Measurements from ENCODE around the gene RABGAP1L.
A peak's percentile ranks its signal among the peaks of the same experiment; 100 is the strongest.
"Not testable (repeated sequence)": the region's sequence is repeated elsewhere in the genome, so short reads cannot be mapped to it uniquely, and the experiment has no call there.

The RABGAP1L gene

GRCh38 chr1:174358786-174359453, 199.6 kb downstream of the RABGAP1L start:
- DNase-seq (ENCODE audit: low spot score), result peak; percentile 47

DNA sequence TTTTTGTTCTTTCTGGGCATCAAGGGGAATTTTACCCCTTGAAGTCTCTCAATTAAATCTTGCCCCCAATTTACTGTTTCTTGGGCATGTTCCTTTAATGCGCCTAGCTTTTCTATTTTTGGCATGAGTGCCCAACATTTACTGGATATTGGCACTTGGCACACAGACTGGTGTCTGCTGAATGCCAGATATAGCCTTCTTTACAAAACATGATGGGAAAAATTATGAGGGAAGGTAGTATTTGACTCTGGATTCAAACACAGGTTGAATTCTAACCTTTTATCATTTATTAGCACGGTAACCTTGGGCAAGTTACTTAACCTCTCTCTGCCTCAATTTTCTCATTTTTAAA, 200.1 kb downstream of the RABGAP1L start:
- DNase-seq (ENCODE audit: low spot score), result no peak

DNA sequence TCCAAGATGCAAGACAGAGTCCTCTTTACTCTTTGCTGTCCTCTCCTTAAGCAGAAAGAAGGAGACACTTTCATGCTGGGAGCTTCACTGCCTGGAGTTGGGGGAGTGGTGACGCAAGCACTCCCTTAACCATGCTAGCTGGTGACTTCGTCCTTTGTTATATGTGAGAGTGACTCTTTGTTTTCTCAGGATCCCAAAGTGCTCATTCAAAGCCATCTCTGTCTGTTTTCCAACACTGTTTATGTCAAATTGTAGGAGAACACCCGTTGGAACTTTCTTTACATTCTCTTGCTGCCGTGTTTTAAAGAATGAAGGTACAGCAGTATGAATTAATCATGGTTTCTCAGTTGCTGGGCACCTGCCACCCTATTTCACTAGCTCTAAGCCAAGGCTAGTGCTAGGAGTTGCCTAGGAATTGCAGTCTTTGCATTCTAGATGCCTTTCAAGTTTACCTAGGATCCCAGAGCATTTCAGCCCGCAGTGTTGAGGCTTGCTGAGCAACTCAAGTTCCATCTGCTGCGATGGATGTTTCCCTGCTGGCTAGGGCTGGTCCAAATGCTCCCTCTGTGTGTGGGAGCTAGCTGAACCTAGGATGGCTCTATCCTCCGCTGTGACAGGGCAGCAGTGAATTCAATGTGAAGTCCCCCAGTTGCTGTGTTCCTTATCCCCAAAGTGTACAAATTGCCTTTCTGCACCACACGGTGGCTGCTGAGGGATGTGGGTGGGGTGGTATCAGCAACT, 205.8 kb downstream of the RABGAP1L start:
- DNase-seq (ENCODE audit: low spot score), result no peak

GRCh38 chr1:174366946-174367345, 207.6 kb downstream of the RABGAP1L start:
- no peak for DNase-seq (ENCODE audit: low spot score)

GRCh38 chr1:174367892-174368291, 208.6 kb downstream of the RABGAP1L start:
- DNase-seq (ENCODE audit: low spot score), result no peak

DNA sequence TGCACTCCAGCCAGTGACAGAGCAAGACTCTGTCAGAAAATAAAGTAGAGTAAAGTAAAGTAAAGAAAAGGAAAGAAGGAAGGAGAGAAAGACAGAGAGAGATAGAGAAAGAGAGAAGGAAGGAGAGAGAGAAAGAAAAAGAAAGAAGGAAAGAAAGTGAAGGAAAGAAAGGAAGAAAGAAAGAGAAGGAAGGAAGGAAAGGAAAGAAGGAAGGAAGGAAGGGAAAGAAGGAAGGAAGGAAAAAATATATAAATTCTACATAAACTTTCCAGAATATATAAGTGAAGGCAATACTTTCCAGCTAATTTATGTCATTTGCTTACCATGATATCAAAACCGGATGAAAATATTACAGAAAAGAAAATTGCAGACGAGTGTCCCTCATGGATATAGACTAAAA, 216.7 kb downstream of the RABGAP1L start:
- no peak for DNase-seq (ENCODE audit: low spot score)

GRCh38 chr1:174391716-174392115, 232.4 kb downstream of the RABGAP1L start:
- no peak for DNase-seq (ENCODE audit: low spot score)

DNA sequence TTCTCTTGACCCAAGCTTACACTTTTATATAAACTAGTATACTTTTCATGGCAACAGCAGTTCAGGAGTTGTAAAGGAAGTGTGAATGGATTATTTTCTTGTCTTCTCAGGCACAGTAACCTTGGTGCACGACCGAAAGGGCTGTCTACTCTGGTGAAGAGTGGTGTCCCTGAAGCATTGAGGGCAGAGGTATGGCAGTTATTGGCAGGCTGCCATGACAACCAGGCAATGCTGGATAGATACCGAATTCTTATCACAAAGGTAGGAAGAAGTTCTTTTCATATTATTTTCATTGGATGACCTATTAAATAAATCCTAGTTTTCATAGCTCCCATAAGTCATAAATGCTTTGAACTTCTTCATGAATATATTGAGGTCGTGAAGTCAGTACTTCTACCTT, 234.6 kb downstream of the RABGAP1L start:
- no peak for DNase-seq (ENCODE audit: low spot score)

- DNase-seq (ENCODE audit: low spot score), result no peak
These were observed 237.9 kb downstream of the RABGAP1L start for GRCh38 chr1:174397261-174397660.

DNA sequence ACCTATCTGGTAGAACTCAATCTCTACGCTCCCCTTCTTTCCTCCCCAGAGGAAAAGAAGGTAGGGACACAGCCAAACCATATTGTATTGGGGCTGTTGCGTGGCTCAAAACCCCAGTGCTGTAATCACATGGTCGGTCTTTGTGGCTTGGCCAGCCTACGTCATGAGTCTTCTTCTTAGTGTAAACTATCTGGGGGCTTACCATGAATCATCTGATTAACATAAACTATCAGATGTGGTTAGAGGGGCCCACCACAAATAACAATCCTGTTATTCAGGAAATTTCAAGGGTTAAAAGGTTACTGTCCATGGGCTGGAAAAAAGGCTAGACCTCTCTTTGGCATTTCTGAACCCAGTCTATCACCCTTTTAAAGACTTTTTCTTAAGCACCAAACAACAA, 238.9 kb downstream of the RABGAP1L start:
- no peak for DNase-seq (ENCODE audit: low spot score)

GRCh38 chr1:174399211-174399610, 239.9 kb downstream of the RABGAP1L start:
- no peak for DNase-seq (ENCODE audit: low spot score)

- DNase-seq (ENCODE audit: low spot score), result no peak
These were observed 241.8 kb downstream of the RABGAP1L start for GRCh38 chr1:174401075-174401474.

DNA sequence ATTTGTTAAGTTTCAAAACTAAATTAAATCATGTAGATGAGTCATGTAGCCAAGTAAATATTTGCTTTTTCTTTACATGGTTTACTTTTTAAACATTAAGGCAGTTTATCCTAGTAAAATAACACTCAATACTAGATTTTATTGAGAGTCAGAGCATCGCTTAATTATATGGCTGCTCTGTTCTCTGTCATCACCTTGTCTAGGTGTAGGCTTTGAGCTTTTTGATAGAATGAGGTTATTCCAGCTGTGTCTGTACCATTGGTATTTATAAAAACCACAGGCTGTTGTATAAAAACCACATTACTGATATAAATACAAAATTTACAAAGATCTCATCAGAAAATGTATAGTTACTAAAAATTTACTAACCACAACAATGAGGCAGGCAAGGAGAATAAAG, 245.9 kb downstream of the RABGAP1L start:
- no peak for DNase-seq (ENCODE audit: low spot score)

DNA sequence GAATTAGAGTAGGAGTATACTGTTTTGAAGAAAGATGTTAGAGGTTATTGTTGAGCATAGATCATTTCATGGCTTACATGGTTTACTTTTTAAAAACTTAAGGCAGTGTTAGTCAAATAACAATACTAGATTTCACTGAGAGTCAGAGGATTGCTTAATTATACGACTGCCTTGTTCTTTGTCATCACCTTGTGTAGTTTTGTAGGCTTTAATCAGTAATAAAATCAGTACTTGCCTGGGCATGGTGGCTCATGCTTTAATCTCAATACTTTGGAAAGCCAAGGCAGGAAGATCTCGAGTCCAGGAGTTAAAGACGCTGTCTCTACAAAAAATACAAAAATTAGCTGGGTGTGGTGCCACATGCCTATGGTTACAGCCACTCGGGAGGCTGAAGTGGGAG, 247.1 kb downstream of the RABGAP1L start:
- no peak for DNase-seq (ENCODE audit: low spot score)

DNA sequence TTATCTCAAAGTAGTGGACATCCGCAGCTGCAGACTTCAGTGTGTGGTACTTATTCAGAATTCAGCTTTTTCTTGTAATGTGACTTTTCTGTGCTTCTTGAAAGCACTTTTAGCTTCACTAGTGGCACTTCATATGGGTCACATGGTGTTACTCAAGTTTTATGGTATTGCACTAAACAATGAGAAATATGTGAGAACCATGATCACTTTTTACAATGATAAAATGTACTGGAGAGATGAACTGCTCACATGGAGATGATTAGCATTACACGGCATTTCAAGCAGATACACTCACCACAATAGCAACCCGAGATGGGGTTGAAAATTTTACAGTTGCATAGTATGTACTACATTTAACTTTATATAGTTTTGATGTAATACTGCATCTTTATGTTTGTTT, 248.3 kb downstream of the RABGAP1L start:
- DNase-seq (ENCODE audit: low spot score), result no peak

- DNase-seq (ENCODE audit: low spot score), result peak; percentile 51
These were observed 248.8 kb downstream of the RABGAP1L start for GRCh38 chr1:174408146-174408545.

DNA sequence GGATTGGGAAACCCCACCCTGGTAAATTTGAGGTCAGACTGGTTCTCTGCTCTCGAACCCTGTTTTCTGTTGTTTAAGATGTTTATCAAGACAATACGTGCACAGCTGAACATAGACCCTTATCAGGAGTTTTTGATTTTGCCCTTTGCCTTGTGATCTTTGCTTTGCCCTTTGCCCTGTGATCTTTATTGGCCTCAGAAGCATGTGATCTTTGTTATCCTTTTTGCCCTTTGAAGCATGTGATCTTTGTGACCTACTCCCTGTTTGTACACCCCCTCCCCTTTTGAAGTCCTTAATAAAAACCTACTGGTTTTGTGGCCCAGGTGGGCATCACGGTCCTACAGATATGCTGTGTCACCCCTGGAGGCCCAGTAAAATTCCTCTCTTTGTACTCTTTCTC, 250.5 kb downstream of the RABGAP1L start:
- DNase-seq (ENCODE audit: low spot score), result not testable (repeated sequence)

DNA sequence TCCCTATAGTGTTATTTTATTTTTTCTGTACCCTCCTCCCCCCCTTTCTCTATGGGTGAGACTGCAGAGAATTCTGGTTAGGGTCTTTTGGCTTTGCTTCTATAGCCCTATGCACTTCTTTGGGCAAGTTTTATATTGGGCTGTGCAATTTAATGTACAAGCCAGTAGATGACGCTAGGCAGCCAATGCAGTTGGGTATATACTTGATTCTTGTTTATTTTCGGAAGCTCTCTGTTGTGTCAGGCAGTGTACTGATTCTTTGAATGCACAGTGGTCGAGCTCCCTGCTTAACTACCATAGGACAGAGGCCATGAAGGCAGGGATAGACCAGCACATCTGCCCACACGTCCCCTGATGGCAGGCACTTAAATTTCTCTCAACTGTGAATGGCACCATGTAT, 254.3 kb downstream of the RABGAP1L start:
- DNase-seq (ENCODE audit: low spot score), result no peak

- no peak for DNase-seq (ENCODE audit: low spot score)
These were observed 254.9 kb downstream of the RABGAP1L start for GRCh38 chr1:174414203-174414602.

- no peak for DNase-seq (ENCODE audit: low spot score)
These were observed 256.2 kb downstream of the RABGAP1L start for GRCh38 chr1:174415506-174415905.

- no peak for DNase-seq (ENCODE audit: low spot score)
These were observed 258.6 kb downstream of the RABGAP1L start for GRCh38 chr1:174417921-174418320.

DNA sequence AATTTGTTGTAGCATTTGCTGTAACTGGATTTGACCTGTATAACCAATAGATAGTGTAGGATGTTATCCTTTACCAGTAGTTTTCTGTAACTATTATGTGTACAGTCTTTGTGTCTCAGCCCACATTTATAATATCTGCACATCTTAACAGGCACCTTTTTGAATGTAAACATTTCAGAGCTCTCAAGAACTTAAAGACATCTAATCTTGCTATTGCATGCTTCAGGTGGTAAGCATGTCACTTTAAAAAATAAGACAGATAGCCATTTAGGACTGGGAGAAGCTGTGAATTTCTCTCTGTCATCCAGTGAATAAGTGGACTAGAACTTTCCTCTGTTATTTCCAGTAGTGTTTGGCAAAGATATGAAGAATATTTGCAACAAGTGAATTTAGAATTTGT, 265.8 kb downstream of the RABGAP1L start:
- no peak for DNase-seq (ENCODE audit: low spot score)

DNA sequence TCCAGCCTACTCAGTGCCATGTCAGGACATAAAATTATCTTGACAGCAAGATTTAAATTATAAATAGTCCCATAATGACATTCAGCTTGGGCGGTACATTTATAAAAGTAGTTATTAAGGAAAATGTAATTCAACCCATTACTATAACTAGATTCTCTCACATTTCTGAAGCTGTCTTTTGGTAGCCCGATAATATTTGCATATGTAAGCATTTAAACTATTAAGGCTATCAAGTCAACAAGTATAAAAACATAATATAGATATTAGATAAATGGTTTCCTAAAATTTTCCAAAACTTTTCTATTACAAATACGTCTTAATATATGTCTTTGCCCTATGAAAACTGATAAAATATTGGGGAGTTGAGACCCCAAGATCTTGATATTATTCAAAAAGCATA, 266.8 kb downstream of the RABGAP1L start:
- DNase-seq (ENCODE audit: low spot score), result no peak

DNA sequence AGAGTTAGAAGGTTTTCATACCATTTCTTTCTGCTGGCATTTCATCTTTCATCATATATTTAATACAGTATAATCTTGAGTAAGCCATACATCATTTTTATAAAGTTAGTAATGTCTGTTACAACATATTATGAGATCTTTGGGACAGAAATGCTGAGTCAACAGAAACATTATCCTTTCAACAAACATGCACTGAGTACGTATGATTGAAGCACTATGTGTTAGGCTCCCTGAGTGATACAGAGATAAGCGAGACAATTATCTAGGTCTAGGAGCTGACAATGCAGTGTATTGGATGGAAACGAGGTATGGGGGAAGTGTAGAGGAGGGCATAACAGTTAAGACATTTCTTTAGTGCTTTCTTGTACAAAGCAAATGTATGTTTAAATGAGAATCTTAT, 268.7 kb downstream of the RABGAP1L start:
- DNase-seq (ENCODE audit: low spot score), result peak; percentile 6
